Measurements from ENCODE around the gene ERVFRD-1. TPM values are rescaled to one million over a fixed set of nuclear protein-coding genes. Genes with fewer than 3 reads are reported as not detected.

Gene ERVFRD-1
- polyA plus RNA-seq, 3 donors = 0.05 to 0.06 TPM; not detected in 1

DNA sequence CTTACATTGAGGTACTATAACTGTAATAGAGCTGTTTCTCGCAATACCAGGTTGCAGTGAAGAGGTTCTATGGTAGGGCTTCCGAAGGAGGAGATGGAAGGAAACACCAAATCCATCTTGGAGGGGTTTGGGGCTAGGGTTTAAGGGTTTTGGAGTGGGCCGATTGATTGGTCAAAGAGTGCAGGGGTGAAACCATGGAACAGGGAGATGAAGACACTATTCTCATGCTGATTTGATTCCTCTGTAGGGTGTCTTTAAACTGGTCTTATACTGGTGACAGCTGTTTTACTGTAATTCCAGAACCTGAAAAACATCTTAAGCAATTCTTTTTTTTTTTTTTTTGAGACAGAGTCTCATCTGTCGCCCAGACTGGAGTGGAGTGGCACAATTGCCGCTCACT lies 10.1 kb downstream of the ERVFRD-1 start:
- H3K9me3 ChIP-seq (replicated peaks in 1 of 2; ENCODE audit: control insufficient read depth in 1 of 2, insufficient read depth in 1 of 2, low read length in 2 of 2) = peaks cover 0 to 9% of the 10 kb centered on the region in 2 donors
- H4K20me1 ChIP-seq (ENCODE audit: insufficient read depth, low read length) = peaks cover 39% of the 10 kb centered on the region
- Mint-ChIP-seq H3K36me3 (peaks cover 18 to 27% of the 10 kb centered on the region in 2 donors), H3K9me3 (peaks cover 4 to 14% (median 7%) of the 10 kb centered on the region in 7 donors), H3K27ac (no peak overlapping the region), H3K4me3 (no peak overlapping the region), H3K27me3 (ENCODE audit: low read depth in 3 of 3) (peaks cover 0 to 2% (median 0%) of the 10 kb centered on the region in 3 donors), H3K4me1 (peaks cover 13% of the 10 kb centered on the region)
- TF ChIP-seq, protein P1, sequence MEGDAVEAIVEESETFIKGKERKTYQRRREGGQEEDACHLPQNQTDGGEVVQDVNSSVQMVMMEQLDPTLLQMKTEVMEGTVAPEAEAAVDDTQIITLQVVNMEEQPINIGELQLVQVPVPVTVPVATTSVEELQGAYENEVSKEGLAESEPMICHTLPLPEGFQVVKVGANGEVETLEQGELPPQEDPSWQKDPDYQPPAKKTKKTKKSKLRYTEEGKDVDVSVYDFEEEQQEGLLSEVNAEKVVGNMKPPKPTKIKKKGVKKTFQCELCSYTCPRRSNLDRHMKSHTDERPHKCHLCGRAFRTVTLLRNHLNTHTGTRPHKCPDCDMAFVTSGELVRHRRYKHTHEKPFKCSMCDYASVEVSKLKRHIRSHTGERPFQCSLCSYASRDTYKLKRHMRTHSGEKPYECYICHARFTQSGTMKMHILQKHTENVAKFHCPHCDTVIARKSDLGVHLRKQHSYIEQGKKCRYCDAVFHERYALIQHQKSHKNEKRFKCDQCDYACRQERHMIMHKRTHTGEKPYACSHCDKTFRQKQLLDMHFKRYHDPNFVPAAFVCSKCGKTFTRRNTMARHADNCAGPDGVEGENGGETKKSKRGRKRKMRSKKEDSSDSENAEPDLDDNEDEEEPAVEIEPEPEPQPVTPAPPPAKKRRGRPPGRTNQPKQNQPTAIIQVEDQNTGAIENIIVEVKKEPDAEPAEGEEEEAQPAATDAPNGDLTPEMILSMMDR (IDR thresholded peaks at IDR 0.05) = no peak
- intact Hi-C loops (cut with micrococcal nuclease) = no loop called here
- H2AFZ ChIP-seq (ENCODE audit: insufficient read depth, low read depth, low read length, poor library complexity, severe bottlenecking) = no peak overlapping the region
- no peaks in the 10 kb centered on the region for H3K27me3 ChIP-seq (ENCODE audit: control insufficient read depth in 2 of 2, insufficient read depth in 2 of 2, low read length in 2 of 2)
- H3K4me1 ChIP-seq (ENCODE audit: control insufficient read depth in 1 of 2, insufficient read depth in 2 of 2, low read length in 2 of 2) = no peaks in the 10 kb centered on the region
- H3K4me3 ChIP-seq (replicated peaks in 1 of 3; ENCODE audit: low read depth in 2 of 3, low read length in 3 of 3) = no peak overlapping the region
- DNase-seq = no peak
- WGBS (ENCODE audit: insufficient coverage) = 60% methylated on average over 1 of the region's 5 CpGs
- H3K4me2 ChIP-seq (replicated peaks; ENCODE audit: extremely low read depth, low read length, poor library complexity, severe bottlenecking) = no peak overlapping the region
- H3K79me2 ChIP-seq (ENCODE audit: insufficient read depth, low read length) = peaks cover 100% of the 10 kb centered on the region
- no peak overlapping the region for H3K9ac ChIP-seq (ENCODE audit: insufficient read depth, low read length, poor library complexity, severe bottlenecking)
- H3K36me3 ChIP-seq (replicated peaks in 1 of 2; ENCODE audit: control insufficient read depth in 1 of 2, insufficient read depth in 2 of 2, low read length in 2 of 2) = no peaks in the 10 kb centered on the region
- H3K27ac ChIP-seq (ENCODE audit: low read depth in 1 of 2, low read length in 2 of 2) = no peak overlapping the region

DNA sequence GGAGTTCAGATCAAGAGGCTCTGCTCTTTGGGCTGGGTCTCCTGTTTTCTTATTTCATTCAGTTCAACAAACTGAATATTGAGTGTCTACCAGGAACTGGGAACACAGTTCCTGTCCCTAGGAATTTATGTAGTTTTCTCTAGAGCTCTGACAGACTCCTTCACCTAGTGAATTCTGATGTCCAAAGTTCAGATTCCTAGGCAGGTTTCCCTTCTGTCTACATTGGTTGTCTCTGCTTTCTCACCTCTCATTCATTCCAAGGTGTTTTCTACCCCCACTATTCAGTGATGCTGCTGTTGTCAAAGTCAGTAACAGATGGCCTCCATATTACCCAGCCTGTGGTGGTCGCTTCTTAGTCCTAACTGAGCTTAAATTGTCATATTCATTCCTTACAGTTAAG lies 13.5 kb downstream of the ERVFRD-1 start:
- H3K4me1 Mint-ChIP-seq = peaks cover 35% of the 10 kb centered on the region
- no peak overlapping the region for H3K4me3 Mint-ChIP-seq
- no peak overlapping the region for H3K4me3 ChIP-seq (replicated peaks in 1 of 3; ENCODE audit: low read depth in 2 of 3, low read length in 3 of 3)
- H3K36me3 Mint-ChIP-seq = peaks cover 20 to 21% of the 10 kb centered on the region in 2 donors
- peaks cover 20% of the 10 kb centered on the region for H4K20me1 ChIP-seq (ENCODE audit: insufficient read depth, low read length)
- intact Hi-C loops (cut with micrococcal nuclease) = no loop called here
- H3K9me3 Mint-ChIP-seq = peaks cover 0 to 6% (median 4%) of the 10 kb centered on the region in 7 donors
- peaks cover 89% of the 10 kb centered on the region for H3K79me2 ChIP-seq (ENCODE audit: insufficient read depth, low read length)
- no peak overlapping the region for H3K4me2 ChIP-seq (replicated peaks; ENCODE audit: extremely low read depth, low read length, poor library complexity, severe bottlenecking)
- peaks cover 0 to 2% of the 10 kb centered on the region in 2 donors for H3K9me3 ChIP-seq (replicated peaks in 1 of 2; ENCODE audit: control insufficient read depth in 1 of 2, insufficient read depth in 1 of 2, low read length in 2 of 2)
- H2AFZ ChIP-seq (ENCODE audit: insufficient read depth, low read depth, low read length, poor library complexity, severe bottlenecking) = no peak overlapping the region
- DNase-seq = no peak
- peak overlapping the region in 1 of 7 donors; percentile 49 for H3K27ac Mint-ChIP-seq
- H3K27me3 Mint-ChIP-seq (ENCODE audit: low read depth in 3 of 3) = no peaks in the 10 kb centered on the region
- H3K36me3 ChIP-seq (replicated peaks in 1 of 2; ENCODE audit: control insufficient read depth in 1 of 2, insufficient read depth in 2 of 2, low read length in 2 of 2) = no peaks in the 10 kb centered on the region
- H3K27ac ChIP-seq (ENCODE audit: low read depth in 1 of 2, low read length in 2 of 2) = peak overlapping the region in 1 of 2 donors; percentile 1
- peaks cover 20 to 23% of the 10 kb centered on the region in 2 donors for H3K4me1 ChIP-seq (ENCODE audit: control insufficient read depth in 1 of 2, insufficient read depth in 2 of 2, low read length in 2 of 2)
- WGBS (ENCODE audit: insufficient coverage) = no CpG with 5 or more reads among the region's 1 CpG
- no peak overlapping the region for H3K9ac ChIP-seq (ENCODE audit: insufficient read depth, low read length, poor library complexity, severe bottlenecking)
- TF ChIP-seq, protein P1 (IDR thresholded peaks at IDR 0.05) = no peak
- H3K27me3 ChIP-seq (ENCODE audit: control insufficient read depth in 2 of 2, insufficient read depth in 2 of 2, low read length in 2 of 2) = no peaks in the 10 kb centered on the region

All from CD14-positive monocyte (primary cell).